ENCODE measurements around the gene SLC9C1. TPM values are rescaled to one million over a fixed set of nuclear protein-coding genes. Genes with fewer than 3 reads are reported as not detected.

The SLC9C1 gene
- total RNA-seq, 1 donor from 2014 or later: 0.13 TPM

GRCh38 chr3:112149136-112149535 is 144.9 kb downstream of the SLC9C1 start:
- H3K9me3 Mint-ChIP-seq (ENCODE audit: unreplicated experiment): peaks cover 10% of the 10 kb centered on the region
- peaks cover 21% of the 10 kb centered on the region for H3K36me3 Mint-ChIP-seq (ENCODE audit: low read depth, unreplicated experiment)
- TF ChIP-seq, protein P1, sequence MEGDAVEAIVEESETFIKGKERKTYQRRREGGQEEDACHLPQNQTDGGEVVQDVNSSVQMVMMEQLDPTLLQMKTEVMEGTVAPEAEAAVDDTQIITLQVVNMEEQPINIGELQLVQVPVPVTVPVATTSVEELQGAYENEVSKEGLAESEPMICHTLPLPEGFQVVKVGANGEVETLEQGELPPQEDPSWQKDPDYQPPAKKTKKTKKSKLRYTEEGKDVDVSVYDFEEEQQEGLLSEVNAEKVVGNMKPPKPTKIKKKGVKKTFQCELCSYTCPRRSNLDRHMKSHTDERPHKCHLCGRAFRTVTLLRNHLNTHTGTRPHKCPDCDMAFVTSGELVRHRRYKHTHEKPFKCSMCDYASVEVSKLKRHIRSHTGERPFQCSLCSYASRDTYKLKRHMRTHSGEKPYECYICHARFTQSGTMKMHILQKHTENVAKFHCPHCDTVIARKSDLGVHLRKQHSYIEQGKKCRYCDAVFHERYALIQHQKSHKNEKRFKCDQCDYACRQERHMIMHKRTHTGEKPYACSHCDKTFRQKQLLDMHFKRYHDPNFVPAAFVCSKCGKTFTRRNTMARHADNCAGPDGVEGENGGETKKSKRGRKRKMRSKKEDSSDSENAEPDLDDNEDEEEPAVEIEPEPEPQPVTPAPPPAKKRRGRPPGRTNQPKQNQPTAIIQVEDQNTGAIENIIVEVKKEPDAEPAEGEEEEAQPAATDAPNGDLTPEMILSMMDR (IDR thresholded peaks at IDR 0.05; ENCODE audit: unreplicated experiment): no peak

GRCh38 chr3:112143689-112144088 is 150.3 kb downstream of the SLC9C1 start:
- H3K27ac Mint-ChIP-seq (ENCODE audit: unreplicated experiment): no peak overlapping the region
- H3K4me3 Mint-ChIP-seq (ENCODE audit: unreplicated experiment): no peak overlapping the region
- no peaks in the 10 kb centered on the region for H3K4me1 Mint-ChIP-seq (ENCODE audit: unreplicated experiment)
- peaks cover 14% of the 10 kb centered on the region for H3K36me3 Mint-ChIP-seq (ENCODE audit: low read depth, unreplicated experiment)
- no peaks in the 10 kb centered on the region for H3K27me3 Mint-ChIP-seq (ENCODE audit: unreplicated experiment)
- peaks cover 16% of the 10 kb centered on the region for H3K9me3 Mint-ChIP-seq (ENCODE audit: unreplicated experiment)
- TF ChIP-seq, protein P1 (IDR thresholded peaks at IDR 0.05; ENCODE audit: unreplicated experiment): no peak
- no peak for DNase-seq (ENCODE audit: low spot score)

More at GRCh38 chr3:112149136-112149535, 144.9 kb downstream of the SLC9C1 start:
- Mint-ChIP-seq H3K4me3 (ENCODE audit: unreplicated experiment) (no peak overlapping the region), H3K4me1 (ENCODE audit: unreplicated experiment) (no peaks in the 10 kb centered on the region), H3K27ac (ENCODE audit: unreplicated experiment) (no peak overlapping the region), H3K27me3 (ENCODE audit: unreplicated experiment) (no peaks in the 10 kb centered on the region)
- no peak for DNase-seq (ENCODE audit: low spot score)

GRCh38 chr3:112143251-112143650 is 150.8 kb downstream of the SLC9C1 start:
- DNase-seq (ENCODE audit: low spot score): no peak
- no peaks in the 10 kb centered on the region for H3K4me1 Mint-ChIP-seq (ENCODE audit: unreplicated experiment)
- peaks cover 16% of the 10 kb centered on the region for H3K9me3 Mint-ChIP-seq (ENCODE audit: unreplicated experiment)
- peaks cover 14% of the 10 kb centered on the region for H3K36me3 Mint-ChIP-seq (ENCODE audit: low read depth, unreplicated experiment)
- H3K4me3 Mint-ChIP-seq (ENCODE audit: unreplicated experiment): no peak overlapping the region
- H3K27ac Mint-ChIP-seq (ENCODE audit: unreplicated experiment): no peak overlapping the region
- TF ChIP-seq, protein P1 (IDR thresholded peaks at IDR 0.05; ENCODE audit: unreplicated experiment): no peak
- H3K27me3 Mint-ChIP-seq (ENCODE audit: unreplicated experiment): no peaks in the 10 kb centered on the region

GRCh38 chr3:112141293-112141692 is 152.7 kb downstream of the SLC9C1 start:
- TF ChIP-seq, protein P1 (IDR thresholded peaks at IDR 0.05; ENCODE audit: unreplicated experiment): no peak
- Mint-ChIP-seq H3K4me1 (ENCODE audit: unreplicated experiment) (peaks cover 11% of the 10 kb centered on the region), H3K4me3 (ENCODE audit: unreplicated experiment) (no peak overlapping the region), H3K9me3 (ENCODE audit: unreplicated experiment) (peaks cover 12% of the 10 kb centered on the region), H3K36me3 (ENCODE audit: low read depth, unreplicated experiment) (peaks cover 10% of the 10 kb centered on the region), H3K27ac (ENCODE audit: unreplicated experiment) (no peak overlapping the region), H3K27me3 (ENCODE audit: unreplicated experiment) (no peaks in the 10 kb centered on the region)
- DNase-seq (ENCODE audit: low spot score): no peak

DNA sequence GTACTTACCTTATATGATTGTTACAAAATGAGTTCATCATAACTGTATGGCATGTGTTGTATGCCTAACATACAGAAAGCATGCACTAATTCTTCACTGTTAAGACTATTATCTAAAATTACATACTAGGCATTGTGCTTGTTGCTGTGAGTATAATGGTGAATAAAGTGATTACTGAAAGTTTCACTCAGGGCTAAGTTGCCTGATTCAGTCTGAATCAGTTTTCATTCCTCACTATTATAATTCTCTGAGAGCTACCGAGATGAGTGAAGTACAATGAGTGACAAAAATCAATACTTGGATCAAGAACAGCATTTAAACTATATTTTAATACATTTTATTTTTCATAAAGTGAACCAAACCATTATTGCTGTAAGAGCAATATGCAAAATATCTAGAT is 153.4 kb downstream of the SLC9C1 start:
- TF ChIP-seq, protein P1 (IDR thresholded peaks at IDR 0.05; ENCODE audit: unreplicated experiment): no peak
- H3K4me3 Mint-ChIP-seq (ENCODE audit: unreplicated experiment): no peak overlapping the region
- peaks cover 6% of the 10 kb centered on the region for H3K36me3 Mint-ChIP-seq (ENCODE audit: low read depth, unreplicated experiment)
- peaks cover 12% of the 10 kb centered on the region for H3K9me3 Mint-ChIP-seq (ENCODE audit: unreplicated experiment)
- no peak overlapping the region for H3K27ac Mint-ChIP-seq (ENCODE audit: unreplicated experiment)
- no peak for DNase-seq (ENCODE audit: low spot score)
- H3K4me1 Mint-ChIP-seq (ENCODE audit: unreplicated experiment): peaks cover 11% of the 10 kb centered on the region
- H3K27me3 Mint-ChIP-seq (ENCODE audit: unreplicated experiment): no peaks in the 10 kb centered on the region

Measured in endothelial cell (in vitro differentiated cells).